Measurements from ENCODE around the gene PAPLN.

DNA sequence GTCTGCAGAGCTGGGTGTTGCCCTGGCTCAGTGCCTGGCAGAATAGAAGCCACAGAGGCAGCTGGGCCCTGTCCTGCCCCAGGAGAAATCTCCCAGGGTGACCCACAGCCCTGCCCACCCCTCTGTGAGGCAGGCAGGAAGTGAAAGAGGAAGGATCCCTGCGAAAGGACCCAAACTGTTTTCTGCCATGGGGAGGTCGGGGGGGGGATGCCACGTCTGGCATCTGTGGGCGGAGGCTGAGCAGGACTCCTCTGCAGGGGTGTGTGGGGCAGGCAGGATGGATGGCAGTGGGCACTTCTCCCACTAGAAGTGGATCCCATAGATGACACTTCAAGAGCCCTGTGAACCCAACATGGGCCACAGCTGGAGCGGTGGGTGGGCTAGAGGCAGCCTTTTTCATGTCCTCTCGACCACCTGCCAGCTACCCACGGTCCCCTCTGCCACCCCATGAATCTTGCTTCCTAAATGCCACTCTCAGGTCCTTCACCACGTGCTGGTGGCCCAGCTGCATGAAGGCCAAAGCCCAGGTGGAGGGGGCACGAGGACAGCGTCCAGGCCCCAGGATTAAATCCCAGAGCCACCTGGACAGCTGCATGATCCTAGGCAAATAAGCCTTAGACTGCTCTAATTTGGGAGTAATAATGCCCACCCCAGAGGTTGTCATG lies 3.6 kb downstream of the PAPLN start:
- no peak for TF ChIP-seq ZFP30 (CRISPR knock-in tag; IDR thresholded peaks at IDR 0.05)
- no peak for TF ChIP-seq ZNF565 (CRISPR knock-in tag; conservative IDR thresholded peaks at IDR 0.05; ENCODE audit: low read depth)
- TF ChIP-seq GLIS3 (CRISPR knock-in tag; IDR thresholded peaks at IDR 0.05) = no peak
- TF ChIP-seq TOX (CRISPR knock-in tag; IDR thresholded peaks at IDR 0.05; ENCODE audit: borderline replicate concordance) = no peak
- no peak for TF ChIP-seq ISL1 (CRISPR knock-in tag; IDR thresholded peaks at IDR 0.05)
- no peak for TF ChIP-seq OSR1 (CRISPR knock-in tag; IDR thresholded peaks at IDR 0.05)
- TF ChIP-seq, protein P1, sequence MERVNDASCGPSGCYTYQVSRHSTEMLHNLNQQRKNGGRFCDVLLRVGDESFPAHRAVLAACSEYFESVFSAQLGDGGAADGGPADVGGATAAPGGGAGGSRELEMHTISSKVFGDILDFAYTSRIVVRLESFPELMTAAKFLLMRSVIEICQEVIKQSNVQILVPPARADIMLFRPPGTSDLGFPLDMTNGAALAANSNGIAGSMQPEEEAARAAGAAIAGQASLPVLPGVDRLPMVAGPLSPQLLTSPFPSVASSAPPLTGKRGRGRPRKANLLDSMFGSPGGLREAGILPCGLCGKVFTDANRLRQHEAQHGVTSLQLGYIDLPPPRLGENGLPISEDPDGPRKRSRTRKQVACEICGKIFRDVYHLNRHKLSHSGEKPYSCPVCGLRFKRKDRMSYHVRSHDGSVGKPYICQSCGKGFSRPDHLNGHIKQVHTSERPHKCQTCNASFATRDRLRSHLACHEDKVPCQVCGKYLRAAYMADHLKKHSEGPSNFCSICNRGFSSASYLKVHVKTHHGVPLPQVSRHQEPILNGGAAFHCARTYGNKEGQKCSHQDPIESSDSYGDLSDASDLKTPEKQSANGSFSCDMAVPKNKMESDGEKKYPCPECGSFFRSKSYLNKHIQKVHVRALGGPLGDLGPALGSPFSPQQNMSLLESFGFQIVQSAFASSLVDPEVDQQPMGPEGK (CRISPR knock-in tag; IDR thresholded peaks at IDR 0.05; ENCODE audit: borderline replicate concordance) = no peak
- TF ChIP-seq BACH2 (CRISPR knock-in tag; IDR thresholded peaks at IDR 0.05; ENCODE audit: borderline replicate concordance) = no peak

All from SK-N-SH treated with all-trans-retinoic acid at 6 μM for 48 hours (cell line).